Fibroblast of upper back skin (primary cell): Measurements from ENCODE around the gene SPTBN4.

Experiments used
- DNase-seq: peaks from one replicate; pipeline ENCODE4 v3.0.0-alpha.2; 2013

The SPTBN4 gene

DNA sequence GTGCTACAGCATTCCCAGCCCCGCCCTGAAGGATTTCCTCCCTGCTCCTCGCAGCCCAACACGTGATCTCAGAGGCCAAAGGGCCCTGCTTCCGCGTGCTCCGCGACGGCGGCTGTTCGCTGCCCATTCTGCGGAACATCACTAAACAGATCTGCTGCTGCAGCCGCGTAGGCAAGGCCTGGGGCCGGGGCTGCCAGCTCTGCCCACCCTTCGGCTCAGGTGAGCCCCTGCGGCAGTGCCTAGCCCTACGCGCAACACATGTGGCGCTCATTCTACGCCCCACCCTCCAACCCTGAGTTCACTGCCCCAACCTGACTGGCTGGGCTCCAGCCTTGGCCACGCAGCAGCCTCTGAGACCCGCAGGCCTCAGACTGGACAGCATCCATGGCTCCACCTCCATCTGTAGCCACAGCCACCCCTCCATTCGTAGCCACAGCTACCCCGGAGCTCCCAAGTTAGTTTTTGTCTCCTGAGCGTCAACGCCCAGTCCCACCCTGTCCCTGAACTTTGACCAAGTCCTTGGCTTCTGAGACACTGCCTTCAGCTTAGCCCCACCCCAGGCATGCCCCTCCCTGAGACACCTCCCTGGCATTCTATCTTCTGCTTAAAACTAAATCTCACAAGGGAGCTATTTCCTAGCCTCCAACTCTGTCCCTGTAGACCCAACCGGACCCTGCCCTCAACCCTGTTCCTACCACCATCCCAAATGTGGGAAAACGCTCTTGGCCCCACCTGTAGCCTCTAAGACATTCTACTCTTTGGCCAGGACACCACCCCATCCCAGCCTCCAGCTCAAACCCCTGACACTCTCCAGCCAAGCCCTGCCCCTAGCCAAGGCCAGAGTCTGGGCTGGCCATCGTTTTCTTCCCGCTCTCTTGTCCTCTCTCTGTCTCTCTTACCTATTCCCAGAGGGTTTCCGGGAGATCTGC lies 140.8 kb downstream of the SPTBN4 start:
- DNase-seq, result no peak

DNA sequence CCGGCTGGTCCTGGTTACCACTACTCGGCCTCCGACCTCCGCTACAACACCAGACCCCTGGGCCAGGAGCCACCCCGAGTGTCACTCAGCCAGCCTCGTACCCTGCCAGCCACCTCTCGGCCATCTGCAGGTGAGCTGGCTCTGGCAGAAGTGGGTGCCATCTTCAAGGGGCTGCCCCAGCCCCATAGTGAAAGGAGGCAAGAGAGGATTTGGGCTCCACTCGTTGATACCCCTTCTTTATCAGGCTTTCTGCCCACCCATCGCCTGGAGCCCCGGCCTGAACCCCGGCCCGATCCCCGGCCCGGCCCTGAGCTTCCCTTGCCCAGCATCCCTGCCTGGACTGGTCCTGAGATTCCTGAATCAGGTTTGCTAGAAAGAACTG lies 141.4 kb downstream of the SPTBN4 start:
- DNase-seq, result no peak

DNA sequence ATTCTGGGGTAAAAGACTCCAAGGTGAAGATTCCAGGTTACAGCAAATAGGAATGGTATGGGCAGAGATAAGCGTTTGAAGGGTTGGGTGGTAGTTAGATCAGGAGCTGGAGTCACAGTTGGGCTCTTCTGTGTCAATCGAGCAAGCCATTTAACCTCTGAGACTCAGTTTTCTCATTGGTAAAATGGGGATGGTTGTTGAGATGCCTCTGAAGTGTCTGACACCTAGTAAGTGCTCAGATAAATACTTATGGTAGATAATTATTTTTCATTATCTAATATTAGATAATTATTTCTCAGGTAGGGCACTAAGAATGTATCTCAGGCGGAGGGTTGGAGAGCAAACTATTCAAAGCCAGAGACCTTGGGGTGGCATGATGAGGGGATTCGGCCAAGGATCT lies 142.2 kb downstream of the SPTBN4 start:
- DNase-seq, result no peak

DNA sequence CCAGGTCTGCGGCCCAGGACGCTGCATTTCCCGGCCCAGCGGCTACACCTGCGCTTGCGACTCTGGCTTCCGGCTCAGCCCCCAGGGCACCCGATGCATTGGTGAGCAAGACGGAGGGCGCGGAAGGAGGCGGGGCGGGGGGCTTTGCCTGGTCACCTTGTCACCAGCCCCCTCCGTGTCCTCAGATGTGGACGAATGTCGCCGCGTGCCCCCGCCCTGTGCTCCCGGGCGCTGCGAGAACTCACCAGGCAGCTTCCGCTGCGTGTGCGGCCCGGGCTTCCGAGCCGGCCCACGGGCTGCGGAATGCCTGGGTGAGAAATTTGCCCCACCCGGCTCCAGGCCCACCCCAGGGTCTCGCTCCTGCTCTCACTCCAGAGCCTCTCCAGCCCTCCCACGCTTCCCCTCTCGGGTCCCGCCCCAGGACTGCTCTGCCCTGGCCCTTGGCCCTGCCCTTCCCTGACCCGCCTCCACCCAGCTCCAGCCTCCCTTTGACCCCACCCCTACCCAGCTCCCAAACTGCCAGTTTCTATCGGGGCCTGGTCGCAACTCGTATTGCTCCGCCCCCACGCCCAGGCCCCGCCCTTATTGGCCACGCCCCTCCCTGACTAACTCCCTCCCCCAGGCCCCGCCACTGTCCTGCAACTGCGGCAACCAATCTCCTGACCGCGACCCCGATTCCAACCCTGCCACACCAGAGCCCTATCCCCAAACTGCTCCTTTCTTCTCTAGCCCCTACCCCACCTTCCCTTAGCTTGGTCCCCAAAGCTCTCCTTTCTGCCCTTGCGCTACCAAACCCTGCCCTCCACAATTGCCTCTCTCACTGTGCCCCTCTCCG lies 143.0 kb downstream of the SPTBN4 start:
- peak; percentile 56 for DNase-seq

DNA sequence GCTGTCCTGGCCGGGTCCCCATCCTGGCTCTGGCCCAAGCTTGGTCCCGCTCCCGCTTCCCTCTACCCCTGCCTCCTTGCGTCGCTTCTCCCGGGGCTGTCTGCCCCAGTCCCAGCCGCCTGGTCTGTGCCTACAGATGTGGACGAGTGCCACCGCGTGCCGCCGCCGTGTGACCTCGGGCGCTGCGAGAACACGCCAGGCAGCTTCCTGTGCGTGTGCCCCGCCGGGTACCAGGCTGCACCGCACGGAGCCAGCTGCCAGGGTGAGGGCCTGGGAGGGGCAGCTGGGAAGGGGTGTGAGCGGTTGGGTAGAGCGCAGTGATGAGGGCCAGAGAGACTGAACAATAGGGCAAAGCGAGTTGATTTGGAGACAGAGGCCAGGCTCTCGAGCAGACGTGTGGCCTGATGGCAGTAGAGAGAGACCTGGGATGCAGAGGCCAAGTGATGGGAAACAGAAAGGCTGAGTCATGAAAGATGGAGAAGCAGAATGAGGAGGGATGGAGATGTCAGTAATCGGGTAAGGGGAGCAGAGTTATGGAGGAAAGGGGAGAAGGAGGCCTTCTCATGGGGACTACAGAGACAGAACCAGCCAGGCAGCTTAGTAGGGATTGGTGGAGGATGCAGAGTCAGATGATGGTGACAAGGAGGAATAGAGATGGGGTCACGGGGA lies 143.7 kb downstream of the SPTBN4 start:
- no peak for DNase-seq

DNA sequence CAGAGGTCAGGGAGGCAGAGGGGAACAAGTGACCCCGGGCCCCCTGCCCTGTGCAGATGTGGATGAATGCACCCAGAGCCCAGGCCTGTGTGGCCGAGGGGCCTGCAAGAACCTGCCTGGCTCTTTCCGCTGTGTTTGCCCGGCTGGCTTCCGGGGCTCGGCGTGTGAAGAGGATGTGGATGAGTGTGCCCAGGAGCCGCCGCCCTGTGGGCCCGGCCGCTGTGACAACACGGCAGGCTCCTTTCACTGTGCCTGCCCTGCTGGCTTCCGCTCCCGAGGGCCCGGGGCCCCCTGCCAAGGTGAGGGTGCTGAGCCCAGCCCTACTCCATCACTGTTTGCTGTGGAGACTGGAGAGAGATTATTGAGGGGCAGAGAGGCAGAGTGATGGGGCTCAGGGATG lies 144.3 kb downstream of the SPTBN4 start:
- no peak for DNase-seq

DNA sequence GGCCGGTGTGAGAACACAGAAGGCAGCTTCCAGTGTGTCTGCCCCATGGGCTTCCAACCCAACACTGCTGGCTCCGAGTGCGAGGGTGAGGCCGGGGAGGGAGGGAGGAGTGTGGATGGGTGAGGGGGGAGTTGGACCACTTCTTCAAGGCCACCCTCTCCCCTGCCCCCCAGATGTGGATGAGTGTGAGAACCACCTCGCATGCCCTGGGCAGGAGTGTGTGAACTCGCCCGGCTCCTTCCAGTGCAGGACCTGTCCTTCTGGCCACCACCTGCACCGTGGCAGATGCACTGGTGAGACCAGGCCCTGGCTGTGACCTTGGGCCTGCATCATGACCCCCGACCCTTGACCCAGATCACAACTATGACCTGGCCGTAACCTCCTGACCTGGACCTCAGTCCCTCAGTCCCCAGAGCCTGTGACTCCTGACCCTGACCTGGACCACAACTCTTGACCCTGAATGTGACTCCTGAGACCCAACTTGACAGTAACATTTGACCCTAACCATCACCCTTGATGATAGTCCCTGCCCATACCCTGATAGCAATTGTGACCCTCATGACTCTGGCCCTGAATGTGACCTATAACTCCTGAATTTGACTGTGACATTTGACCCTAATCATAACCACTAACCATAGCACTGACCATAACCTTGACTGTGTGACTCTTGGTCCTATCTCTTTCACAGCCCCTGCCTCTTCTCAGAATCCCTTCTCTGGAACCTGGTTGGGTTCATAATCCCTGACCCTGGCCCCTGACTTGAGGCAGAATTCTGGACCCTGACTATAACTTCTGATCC lies 145.3 kb downstream of the SPTBN4 start:
- no peak for DNase-seq

DNA sequence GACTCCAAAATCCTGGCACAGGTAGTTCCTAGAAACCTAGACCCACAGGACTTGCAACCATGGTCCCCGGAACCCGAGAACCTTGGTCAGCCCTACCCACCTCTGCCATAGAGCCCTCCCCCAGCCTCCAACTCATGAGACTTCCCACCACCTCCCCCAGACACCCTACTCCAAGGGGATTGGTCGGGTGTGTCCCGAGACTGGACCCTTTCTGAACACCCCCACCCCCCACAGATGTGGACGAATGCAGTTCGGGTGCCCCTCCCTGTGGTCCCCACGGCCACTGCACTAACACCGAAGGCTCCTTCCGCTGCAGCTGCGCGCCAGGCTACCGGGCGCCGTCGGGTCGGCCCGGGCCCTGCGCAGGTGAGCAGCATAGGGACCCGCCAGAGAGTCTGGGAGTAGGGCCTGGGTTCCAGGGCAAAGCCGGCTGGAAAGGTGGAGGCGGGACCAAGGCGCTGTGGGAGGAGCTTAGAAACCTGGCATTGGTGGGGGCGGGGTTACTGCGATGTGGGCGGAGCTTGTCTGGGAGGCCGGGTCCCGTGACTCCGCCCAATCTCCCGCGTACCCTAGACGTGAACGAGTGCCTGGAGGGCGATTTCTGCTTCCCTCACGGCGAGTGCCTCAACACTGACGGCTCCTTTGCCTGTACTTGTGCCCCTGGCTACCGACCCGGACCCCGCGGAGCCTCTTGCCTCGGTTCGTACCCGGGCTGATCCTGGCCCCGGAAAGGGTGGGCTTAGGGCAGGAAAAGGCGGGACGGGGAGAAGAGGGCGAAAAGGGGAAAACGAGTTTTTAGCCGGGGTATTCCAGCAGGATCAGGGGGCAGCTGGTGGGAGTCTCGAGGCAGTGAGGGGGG lies 146.3 kb downstream of the SPTBN4 start:
- no peak for DNase-seq

DNA sequence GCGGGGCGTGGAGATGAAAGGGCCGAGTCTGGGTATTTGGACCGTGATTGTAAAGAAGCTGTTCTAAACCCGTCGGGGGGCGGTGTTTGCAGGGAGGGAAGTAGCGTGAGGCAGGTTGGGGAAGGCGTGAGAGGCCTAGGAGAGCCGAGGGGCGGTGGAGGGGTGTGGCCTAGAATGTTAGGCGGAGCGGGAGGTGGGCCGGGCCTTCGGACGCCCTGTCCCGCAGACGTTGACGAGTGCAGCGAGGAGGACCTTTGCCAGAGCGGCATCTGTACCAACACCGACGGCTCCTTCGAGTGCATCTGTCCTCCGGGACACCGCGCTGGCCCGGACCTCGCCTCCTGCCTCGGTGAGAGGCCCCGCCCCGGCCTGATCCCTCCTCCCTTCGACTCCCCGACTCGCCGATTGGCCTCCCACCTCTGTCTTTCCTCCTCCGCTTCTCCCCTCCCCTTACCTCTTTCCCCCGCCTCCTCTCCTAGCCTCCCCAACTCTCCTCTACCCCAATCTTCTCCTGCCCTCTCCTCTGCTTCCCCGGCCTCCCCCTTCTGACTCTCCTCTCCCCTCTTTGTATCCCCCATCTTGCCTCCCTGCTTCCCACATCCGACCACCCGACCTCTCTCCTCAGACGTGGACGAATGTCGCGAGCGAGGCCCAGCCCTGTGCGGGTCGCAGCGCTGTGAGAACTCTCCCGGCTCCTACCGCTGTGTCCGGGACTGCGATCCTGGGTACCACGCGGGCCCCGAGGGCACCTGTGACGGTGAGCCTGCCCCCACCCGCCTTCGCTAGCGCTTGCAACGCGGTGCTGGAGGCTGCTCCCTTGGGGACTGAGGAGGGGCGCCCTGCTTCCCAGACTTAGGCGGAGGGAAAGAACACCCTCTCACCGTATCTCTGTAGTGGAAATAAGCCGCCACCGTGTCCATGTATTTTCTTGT lies 147.2 kb downstream of the SPTBN4 start:
- peak; percentile 70 for DNase-seq

DNA sequence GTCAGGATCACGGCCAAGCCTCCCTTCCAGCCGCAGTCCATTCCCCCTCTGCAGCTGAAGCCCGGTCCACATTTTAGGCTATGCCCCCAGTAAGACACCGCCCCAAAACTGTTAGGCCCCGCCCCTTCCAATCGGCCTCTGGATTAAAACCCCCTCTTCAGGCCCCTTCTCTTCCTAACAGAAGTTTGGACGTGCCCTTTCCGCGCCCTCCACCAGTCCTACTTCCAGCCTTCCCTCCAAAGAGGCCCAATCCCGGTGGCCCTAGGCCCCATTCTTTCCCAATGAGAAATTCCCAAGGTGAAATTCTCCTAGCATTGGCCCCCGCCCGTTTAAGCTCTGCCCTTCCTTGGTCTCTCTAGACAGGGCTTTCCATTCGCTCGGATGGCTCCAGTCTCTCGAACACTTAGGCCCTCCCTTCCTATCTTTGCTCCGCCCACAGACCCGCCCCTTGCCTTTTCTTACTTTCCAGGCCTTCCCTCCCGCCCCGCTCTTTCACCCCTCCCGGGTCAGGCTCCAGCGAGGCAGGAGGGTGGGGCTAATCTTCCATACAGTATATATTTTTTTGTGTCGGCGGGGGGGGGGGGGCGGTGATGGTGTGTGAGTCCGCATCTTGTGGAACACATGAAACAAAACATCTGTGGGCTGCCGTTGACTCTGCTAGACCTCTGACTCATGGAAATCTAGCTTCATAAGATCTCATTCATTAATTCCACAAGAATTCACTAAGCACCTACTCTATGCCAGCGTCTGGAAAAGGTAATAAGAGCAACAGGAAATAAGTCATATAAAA lies 148.0 kb downstream of the SPTBN4 start:
- peak; percentile 93 for DNase-seq

DNA sequence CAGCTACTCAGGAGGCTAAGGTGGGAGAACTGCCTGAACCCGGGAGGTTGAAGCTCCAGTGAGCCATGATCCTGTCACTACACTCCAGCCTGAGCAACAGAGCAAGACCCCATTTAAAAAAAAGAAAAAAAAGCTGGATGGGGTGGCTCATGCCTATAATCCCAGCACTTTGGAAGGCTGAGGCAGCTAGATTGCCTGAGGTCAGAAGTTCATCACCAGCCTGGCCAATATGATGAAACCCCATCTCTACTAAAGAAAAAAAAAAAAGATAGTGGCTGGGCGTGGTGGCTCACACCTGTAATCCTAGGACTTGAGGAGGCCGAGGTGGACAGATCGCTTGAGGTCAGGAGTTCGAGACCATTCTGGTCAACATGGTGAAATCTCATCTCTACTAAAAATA lies 149.4 kb downstream of the SPTBN4 start:
- DNase-seq, result no peak

DNA sequence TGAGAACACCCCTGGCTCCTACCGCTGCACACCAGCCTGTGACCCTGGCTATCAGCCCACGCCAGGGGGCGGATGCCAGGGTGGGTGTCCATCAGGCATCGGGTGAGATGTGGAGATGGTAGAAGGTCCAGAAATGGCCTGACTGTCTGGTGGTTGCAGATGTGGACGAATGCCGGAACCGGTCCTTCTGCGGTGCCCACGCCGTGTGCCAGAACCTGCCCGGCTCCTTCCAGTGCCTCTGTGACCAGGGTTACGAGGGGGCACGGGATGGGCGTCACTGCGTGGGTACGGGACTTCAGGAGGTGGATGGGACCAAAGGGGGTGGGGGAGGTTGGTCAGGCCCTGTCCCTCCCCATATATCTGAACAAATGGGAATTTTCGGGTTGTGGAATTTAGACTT lies 150.1 kb downstream of the SPTBN4 start:
- no peak for DNase-seq

DNA sequence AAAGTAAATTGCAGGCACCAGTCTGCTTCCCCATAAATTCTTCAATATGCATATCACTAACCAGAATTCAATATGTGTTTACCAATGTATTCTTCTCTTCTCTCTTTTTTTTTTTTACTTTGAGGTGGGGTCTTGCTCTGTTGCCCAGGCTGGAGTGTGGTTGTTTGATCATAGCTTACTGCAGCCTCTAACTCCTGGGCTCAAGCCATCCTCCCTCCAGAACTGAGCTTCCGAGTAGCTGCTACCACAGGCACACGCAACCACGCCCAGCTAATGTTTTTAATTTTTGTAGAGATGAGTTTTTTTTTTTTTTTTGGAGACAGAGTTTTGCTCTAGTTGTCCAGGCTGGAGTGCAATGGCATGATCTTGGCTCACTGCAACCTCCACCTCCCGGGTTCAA lies 151.2 kb downstream of the SPTBN4 start:
- DNase-seq, result no peak

DNA sequence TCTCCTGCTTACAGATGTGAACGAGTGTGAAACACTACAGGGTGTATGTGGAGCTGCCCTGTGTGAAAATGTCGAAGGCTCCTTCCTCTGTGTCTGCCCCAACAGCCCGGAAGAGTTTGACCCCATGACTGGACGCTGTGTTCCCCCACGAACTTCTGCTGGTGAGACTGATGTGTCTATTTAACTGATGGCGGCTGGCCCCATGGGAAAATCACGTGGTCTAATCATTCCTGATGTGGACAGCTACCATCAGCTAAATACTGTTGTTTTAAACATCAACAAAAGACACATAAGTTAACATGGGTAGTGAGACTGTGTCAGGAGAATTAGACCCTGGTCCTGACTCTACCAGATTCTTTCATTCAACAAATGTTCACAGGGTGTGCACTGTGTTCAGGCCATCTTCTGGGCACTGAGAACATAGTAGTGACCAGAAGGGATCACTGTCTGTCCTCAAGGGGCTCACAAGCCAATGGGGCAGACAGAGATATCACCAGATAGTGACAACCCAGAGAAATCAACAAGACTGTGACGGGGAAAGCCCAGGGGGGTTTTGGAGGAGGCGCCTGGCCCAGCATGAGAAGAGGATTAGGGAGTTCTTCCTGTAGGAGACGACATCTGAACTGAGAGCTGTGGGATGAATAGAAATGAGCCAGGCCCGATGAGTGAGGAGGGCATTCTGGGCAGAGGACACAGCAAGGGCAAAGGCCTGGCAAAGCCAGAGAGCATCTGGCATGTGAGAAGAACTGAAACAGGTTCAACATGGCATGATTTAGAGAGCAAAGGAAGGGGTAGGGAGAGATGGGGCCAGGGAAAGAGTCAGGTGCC lies 152.7 kb downstream of the SPTBN4 start:
- DNase-seq, result no peak

DNA sequence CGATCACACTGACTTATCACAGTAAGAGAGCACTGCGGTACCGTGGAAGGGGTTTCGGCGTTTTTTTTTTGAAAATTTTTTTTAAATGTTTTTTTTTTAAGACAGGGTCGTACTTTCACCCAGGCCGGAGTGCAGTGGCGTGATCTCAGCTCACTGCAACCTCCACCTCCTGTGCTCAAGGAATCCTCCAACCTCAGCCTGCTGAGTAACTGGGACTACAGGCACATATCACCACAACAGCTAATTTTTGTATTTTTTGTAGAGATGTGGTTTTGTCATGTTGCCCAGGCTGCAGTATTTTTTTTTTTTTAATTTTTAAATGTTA lies 153.3 kb downstream of the SPTBN4 start:
- DNase-seq, result peak; percentile 35

DNA sequence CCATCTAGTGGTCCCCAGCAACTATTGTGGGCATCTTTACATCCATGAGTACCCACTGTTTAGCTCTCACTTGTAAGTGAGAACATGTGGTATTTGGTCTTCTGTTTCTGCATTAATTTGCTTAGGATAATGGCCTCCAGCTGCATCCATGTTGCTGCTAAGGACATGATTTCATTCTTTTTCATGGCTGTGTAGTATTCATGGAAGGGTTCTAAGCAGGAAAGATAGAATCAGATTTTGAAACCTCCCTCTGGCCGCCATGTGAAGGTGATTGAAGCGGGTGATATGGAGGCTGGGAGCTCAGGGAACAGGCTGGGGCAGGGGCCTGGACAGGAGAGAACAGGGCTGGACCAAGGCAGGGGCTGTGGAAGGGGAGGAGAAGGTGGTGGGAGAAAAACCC lies 154.5 kb downstream of the SPTBN4 start:
- no peak for DNase-seq

DNA sequence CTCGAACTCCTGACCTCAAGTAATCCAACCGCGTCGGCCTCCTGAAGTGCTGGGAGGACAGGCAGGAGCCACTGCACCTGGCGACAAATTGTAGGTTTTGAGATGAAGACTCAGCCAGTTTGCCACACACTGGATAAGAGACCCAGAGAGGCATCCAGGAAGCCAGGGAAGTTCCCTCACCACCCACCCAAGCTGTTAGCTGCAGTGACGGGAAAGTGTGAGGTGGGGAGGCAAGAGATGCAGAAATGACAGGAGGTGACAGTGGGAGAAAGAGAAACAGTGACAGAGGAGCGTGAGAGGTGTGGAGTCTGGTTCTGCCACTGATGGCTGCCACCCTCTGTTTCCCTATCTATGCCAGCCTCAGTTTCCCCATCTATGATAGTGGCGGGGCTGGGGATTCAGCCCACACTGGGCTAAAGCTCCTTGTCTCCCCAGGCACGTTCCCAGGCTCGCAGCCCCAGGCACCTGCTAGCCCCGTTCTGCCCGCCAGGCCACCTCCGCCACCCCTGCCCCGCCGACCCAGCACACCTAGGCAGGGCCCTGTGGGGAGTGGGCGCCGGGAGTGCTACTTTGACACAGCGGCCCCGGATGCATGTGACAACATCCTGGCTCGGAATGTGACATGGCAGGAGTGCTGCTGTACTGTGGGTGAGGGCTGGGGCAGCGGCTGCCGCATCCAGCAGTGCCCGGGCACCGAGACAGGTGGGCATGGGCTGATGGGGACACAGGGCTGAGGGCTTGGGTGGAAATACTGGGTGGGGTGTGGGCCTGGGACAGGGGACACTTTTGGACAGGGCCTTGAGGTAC lies 155.4 kb downstream of the SPTBN4 start:
- no peak for DNase-seq

DNA sequence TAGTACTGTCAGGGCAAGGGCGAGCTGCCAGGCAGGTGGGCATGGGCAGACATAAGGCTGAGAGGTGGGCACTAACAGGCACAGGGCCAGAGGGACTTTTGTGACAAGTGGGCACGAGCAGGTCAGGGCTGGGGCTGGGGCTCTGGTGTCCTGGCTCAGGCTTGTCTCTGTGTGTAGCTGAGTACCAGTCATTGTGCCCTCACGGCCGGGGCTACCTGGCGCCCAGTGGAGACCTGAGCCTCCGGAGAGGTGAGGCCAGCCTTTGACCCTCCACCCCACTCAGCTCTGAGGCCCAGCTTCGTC lies 155.9 kb downstream of the SPTBN4 start:
- no peak for DNase-seq
